Activated CD8-positive, alpha-beta T cell treated with anti-CD3 and anti-CD28 coated beads for 36 hours (primary cell): ENCODE measurements around the gene TMEM108. TPM values are rescaled to one million over a fixed set of nuclear protein-coding genes. Genes with fewer than 3 reads are reported as not detected.

Experiments used
- ATAC-seq: fragments of 200-7000 bp; cut with Tn5 transposase; one replicate; pipeline ENCODE4 v1.10.0; 2021; ENCODE audit warnings: mild to moderate bottlenecking, moderate library complexity
- CTCF ChIA-PET: fragments of 350-600 bp; sonication (Branson Sonifier 250); formaldehyde crosslinking; loops from one replicate; lab custom pipeline; 2021; ENCODE audit warnings: antibody characterized with exemption; lab: Charles Lee
- POLR2A ChIA-PET: fragments of 350-600 bp; sonication (Branson Sonifier 250); formaldehyde crosslinking; loops from one replicate; lab custom pipeline; 2021; ENCODE audit warnings: antibody characterized with exemption; lab: Charles Lee
- DNase-seq: peaks from one replicate; pipeline ENCODE4 v3.0.0-alpha.2; 2020
- H3K27ac Mint-ChIP-seq: one replicate; pipeline ENCODE4 v1.8.0; 2021; ENCODE audit warnings: mild to moderate bottlenecking, mixed read lengths
- H3K27me3 Mint-ChIP-seq: one replicate; pipeline ENCODE4 v1.8.0; 2021; ENCODE audit warnings: mixed read lengths
- H3K36me3 Mint-ChIP-seq: one replicate; pipeline ENCODE4 v1.8.0; 2021; ENCODE audit warnings: low read depth, mixed read lengths
- H3K4me1 Mint-ChIP-seq: one replicate; pipeline ENCODE4 v1.8.0; 2021; ENCODE audit warnings: low read depth, mixed read lengths
- H3K4me3 Mint-ChIP-seq: one replicate; pipeline ENCODE4 v1.8.0; 2021; ENCODE audit warnings: mild to moderate bottlenecking, moderate library complexity, mixed read lengths
- H3K9me3 Mint-ChIP-seq: one replicate; pipeline ENCODE4 v1.8.0; 2021; ENCODE audit warnings: mixed read lengths
- CTCF ChIP-seq: fragments of 200-600 bp; IDR thresholded peaks from one replicate; pipeline ENCODE4 v1.8.0; 2022; ENCODE audit warnings: antibody characterized with exemption, mild to moderate bottlenecking
- intact Hi-C: fragments of 100-400 bp; cut with micrococcal nuclease; formaldehyde crosslinking; loops from one replicate; pipeline ENCODE4 v1.10.0; 2022
- total RNA-seq, 2 experiments: library from RNA; stranded (reverse); gene quantifications; one replicate each; pipeline ENCODE4 v1.2.3, GENCODE V29; 2021

Gene TMEM108
- total RNA-seq, 2 experiments from 2014 or later: not detected

GRCh38 chr3:133428552-133428951, 390.4 kb downstream of the TMEM108 start:
- ChIA-PET CTCF (no interaction called here), POLR2A (no interaction called here)
- Mint-ChIP-seq H3K27me3 (no peaks in the 10 kb centered on the region), H3K4me1 (peaks cover 5% of the 10 kb centered on the region), H3K4me3 (no peak overlapping the region), H3K36me3 (no peaks in the 10 kb centered on the region), H3K9me3 (no peaks in the 10 kb centered on the region), H3K27ac (no peak overlapping the region)
- DNase-seq (no peak), ATAC-seq (no peak)
- no peak for TF ChIP-seq CTCF
- intact Hi-C loops: no loop called here

- H3K4me1 Mint-ChIP-seq: peaks cover 2% of the 10 kb centered on the region
- H3K4me3 Mint-ChIP-seq: no peak overlapping the region
- H3K36me3 Mint-ChIP-seq: no peaks in the 10 kb centered on the region
- ChIA-PET CTCF (no interaction called here), POLR2A (no interaction called here)
- H3K27ac Mint-ChIP-seq: no peak overlapping the region
- ATAC-seq (no peak), DNase-seq (no peak)
- no peak for TF ChIP-seq CTCF
- no peaks in the 10 kb centered on the region for H3K9me3 Mint-ChIP-seq
- no peaks in the 10 kb centered on the region for H3K27me3 Mint-ChIP-seq
- intact Hi-C loops: no loop called here
Measured at GRCh38 chr3:133429063-133429462, 390.9 kb downstream of the TMEM108 start.

- Mint-ChIP-seq H3K36me3 (peaks cover 4% of the 10 kb centered on the region), H3K9me3 (peaks cover 5% of the 10 kb centered on the region), H3K4me3 (no peak overlapping the region), H3K27me3 (no peaks in the 10 kb centered on the region), H3K27ac (no peak overlapping the region), H3K4me1 (peaks cover 28% of the 10 kb centered on the region)
- no peak for TF ChIP-seq CTCF
- no peak for ATAC-seq
- ChIA-PET POLR2A (no interaction called here), CTCF (no interaction called here)
- DNase-seq: no peak
- intact Hi-C loops: no loop called here
Measured at GRCh38 chr3:133439563-133439962, 401.4 kb downstream of the TMEM108 start.

GRCh38 chr3:133440652-133441051, 402.5 kb downstream of the TMEM108 start:
- intact Hi-C loops: loop anchor here (5.0 kb wide), 1 partner anchor 137 kb away; no protein-coding TSS in a partner anchor
- POLR2A ChIA-PET: no interaction called here
- Mint-ChIP-seq H3K36me3 (peaks cover 4% of the 10 kb centered on the region), H3K27ac (no peak overlapping the region), H3K27me3 (no peaks in the 10 kb centered on the region), H3K4me1 (peaks cover 28% of the 10 kb centered on the region), H3K9me3 (peaks cover 5% of the 10 kb centered on the region), H3K4me3 (no peak overlapping the region)
- TF ChIP-seq CTCF: no peak
- ATAC-seq (no peak), DNase-seq (no peak)
- CTCF ChIA-PET: no interaction called here

GRCh38 chr3:133441867-133442270, 403.7 kb downstream of the TMEM108 start:
- POLR2A ChIA-PET: interaction anchor here (0.6 to 1.3 kb wide), 3 partner anchors 59 to 202 kb away, joined by 3 to 8 read pairs (median 3); partner anchors contain the start of gene CDV3

More at GRCh38 chr3:133441867-133442270, 403.7 kb downstream of the TMEM108 start:
- Mint-ChIP-seq H3K36me3 (peaks cover 4% of the 10 kb centered on the region), H3K27me3 (no peaks in the 10 kb centered on the region), H3K9me3 (peaks cover 5% of the 10 kb centered on the region), H3K4me1 (peaks cover 28% of the 10 kb centered on the region), H3K27ac (peak overlapping the region; percentile 80), H3K4me3 (peak overlapping the region; percentile 69)
- CTCF ChIA-PET: interaction anchor here (0.6 to 1.6 kb wide), 5 partner anchors 15 to 133 kb away, joined by 3 to 6 read pairs (median 4); partner anchors contain the start of gene CDV3
- ATAC-seq (peak; percentile 79), DNase-seq (peak; percentile 28)
- intact Hi-C loops: loop anchor here (5.0 kb wide), 1 partner anchor 135 kb away; no protein-coding TSS in a partner anchor
- no peak for TF ChIP-seq CTCF
